Cardiac muscle cell (in vitro differentiated cells and primary cell): ENCODE results near the gene ATG9B. TPM values are rescaled to one million over a fixed set of nuclear protein-coding genes. Genes with fewer than 3 reads are reported as not detected.

Experiments used
- DNase-seq, 2 donors: peaks; one replicate each; pipeline versions ENCODE4 v3.0.0 to v3.0.0-alpha.2; 2010 to 2017; ENCODE audit warnings: low read depth in 1 of 2, low spot score in 1 of 2
- H3K27ac ChIP-seq: fragments of 200-600 bp; sonication (generic); 2 replicates; pipeline ENCODE4 v1.5.1; 2016
- H3K27me3 ChIP-seq: fragments of 200-600 bp; sonication (generic); 2 replicates; pipeline ENCODE4 v1.6.0; 2016; ENCODE audit warnings: control low read depth
- H3K36me3 ChIP-seq: fragments of 200-600 bp; sonication (generic); 2 replicates; pipeline ENCODE4 v1.5.1; 2016; ENCODE audit warnings: control low read depth
- H3K4me1 ChIP-seq: fragments of 200-600 bp; sonication (generic); 2 replicates; pipeline ENCODE4 v1.8.1; 2017; ENCODE audit warnings: low read depth, mild to moderate bottlenecking, mixed run types
- H3K4me3 ChIP-seq: fragments of 200-600 bp; sonication (generic); 2 replicates; pipeline ENCODE4 v1.5.1; 2016; ENCODE audit warnings: mild to moderate bottlenecking
- H3K9me3 ChIP-seq: fragments of 200-600 bp; sonication (generic); 2 replicates; pipeline ENCODE4 v1.5.1; 2017; ENCODE audit warnings: low read depth, mild to moderate bottlenecking, control low read depth
- polyA plus RNA-seq: library from polyadenylated mRNA; unstranded; fragments of >200 nt; fragmentation: Nextera tagmentation; extraction: Ambion mirVana; gene quantifications from 2 replicates; pipeline ENCODE4 v1.2.1, GENCODE V29; 2016
- total RNA-seq: library from RNA; depleted of rRNA; stranded (reverse); fragments of >200 nt; gene quantifications from 2 replicates; pipeline ENCODE4 v1.2.3, GENCODE V29; 2016
- TF ChIP-seq, protein P1 (sequence below): IDR thresholded peaks from 2 replicates; pipeline ENCODE4 v1.5.1; 2012; ENCODE audit warnings: low read depth, mild to moderate bottlenecking, low read length

ATG9B gene
- total and polyA plus RNA-seq, 2 experiments from 2014 or later, result 8.4 to 13.0 TPM

DNA sequence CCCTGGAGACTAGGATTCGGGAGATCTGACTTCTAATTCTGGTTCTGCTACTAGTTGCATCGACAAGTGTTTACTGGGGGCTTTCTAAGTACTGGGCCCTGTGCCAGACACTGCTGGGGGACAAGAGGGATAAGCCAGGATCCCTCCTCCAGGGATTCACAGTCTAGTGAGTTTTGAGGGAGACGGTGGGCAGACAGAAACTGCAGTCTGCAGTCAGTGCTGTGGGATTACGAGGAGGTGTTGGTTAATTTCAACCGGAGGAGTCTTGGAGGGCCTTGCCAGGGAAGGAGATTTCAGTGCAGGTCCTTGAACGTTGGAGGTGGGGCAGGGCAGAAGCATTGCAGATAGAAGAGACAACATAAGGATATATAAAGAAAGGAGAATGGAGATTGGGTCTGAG lies 42.6 kb downstream of the ATG9B start:
- no peak for DNase-seq
- Histone ChIP-seq H3K4me1 (peaks cover 23% of the 10 kb centered on the region), H3K9me3 (no peaks in the 10 kb centered on the region), H3K27me3 (no peaks in the 10 kb centered on the region), H3K27ac (no peak overlapping the region), H3K4me3 (no peak overlapping the region), H3K36me3 (no peaks in the 10 kb centered on the region)
- TF ChIP-seq, protein P1, sequence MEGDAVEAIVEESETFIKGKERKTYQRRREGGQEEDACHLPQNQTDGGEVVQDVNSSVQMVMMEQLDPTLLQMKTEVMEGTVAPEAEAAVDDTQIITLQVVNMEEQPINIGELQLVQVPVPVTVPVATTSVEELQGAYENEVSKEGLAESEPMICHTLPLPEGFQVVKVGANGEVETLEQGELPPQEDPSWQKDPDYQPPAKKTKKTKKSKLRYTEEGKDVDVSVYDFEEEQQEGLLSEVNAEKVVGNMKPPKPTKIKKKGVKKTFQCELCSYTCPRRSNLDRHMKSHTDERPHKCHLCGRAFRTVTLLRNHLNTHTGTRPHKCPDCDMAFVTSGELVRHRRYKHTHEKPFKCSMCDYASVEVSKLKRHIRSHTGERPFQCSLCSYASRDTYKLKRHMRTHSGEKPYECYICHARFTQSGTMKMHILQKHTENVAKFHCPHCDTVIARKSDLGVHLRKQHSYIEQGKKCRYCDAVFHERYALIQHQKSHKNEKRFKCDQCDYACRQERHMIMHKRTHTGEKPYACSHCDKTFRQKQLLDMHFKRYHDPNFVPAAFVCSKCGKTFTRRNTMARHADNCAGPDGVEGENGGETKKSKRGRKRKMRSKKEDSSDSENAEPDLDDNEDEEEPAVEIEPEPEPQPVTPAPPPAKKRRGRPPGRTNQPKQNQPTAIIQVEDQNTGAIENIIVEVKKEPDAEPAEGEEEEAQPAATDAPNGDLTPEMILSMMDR, result no peak

DNA sequence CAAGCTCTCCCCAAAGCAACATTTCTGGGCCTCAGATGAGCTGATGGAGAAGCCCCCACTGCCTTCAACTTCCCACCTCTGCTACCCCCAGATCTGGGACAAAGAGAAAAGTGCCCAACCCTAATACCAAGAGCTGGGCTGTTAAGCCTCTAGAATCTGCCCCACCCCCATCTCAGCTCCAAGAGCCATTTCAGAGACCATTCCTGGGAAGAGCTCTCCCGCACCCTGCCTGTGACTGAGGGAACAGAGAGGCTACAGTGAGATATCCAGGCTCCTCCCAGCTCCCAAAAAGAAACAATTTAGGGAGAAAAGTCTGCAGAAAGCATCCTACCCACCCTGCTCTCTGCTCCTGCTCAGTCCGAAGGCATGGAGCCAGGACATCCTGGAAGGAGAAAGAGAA lies 43.6 kb downstream of the ATG9B start:
- Histone ChIP-seq H3K4me3 (no peak overlapping the region), H3K36me3 (no peaks in the 10 kb centered on the region), H3K4me1 (peaks cover 32% of the 10 kb centered on the region), H3K27me3 (no peaks in the 10 kb centered on the region), H3K27ac (peak overlapping the region; percentile 96), H3K9me3 (no peaks in the 10 kb centered on the region)
- DNase-seq, result peak in 1 of 2 donors; percentile 71
- TF ChIP-seq, protein P1, result no peak

DNA sequence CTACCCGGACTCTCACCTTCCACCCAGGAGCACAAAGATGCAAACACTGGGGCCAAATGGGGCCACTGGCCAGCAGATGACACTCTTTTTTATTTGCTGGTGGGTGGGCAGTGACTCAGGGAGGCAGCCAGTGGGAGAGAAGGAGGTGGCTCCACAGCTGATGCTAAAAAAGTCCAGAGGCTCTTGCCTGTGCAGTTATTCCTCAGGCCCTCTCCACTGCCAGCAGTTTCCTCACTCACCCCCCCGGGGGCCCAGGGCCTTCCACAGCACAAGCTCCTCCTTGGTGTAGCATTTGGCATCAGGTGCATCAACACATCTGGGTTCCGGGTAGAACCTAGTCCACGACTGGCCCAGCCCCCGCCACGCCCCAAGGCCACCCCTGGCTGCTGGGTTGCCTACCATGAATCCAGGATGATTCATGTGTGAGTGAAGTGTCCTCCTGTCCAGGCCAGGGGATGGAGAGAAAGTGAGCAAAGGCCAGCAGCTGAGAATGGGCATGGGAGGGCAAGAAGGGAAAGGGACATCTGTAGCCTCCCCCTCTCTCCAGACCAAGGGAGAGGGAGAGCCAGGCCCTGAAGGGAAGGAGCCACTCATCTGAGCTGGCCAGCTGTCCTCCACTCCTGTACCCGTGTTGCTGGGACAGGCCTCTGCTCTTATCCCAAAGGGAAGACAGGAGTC lies 44.4 kb downstream of the ATG9B start:
- Histone ChIP-seq H3K36me3 (no peaks in the 10 kb centered on the region), H3K4me1 (peaks cover 38% of the 10 kb centered on the region), H3K27me3 (no peaks in the 10 kb centered on the region), H3K9me3 (no peaks in the 10 kb centered on the region), H3K4me3 (no peak overlapping the region), H3K27ac (peak overlapping the region; percentile 96)
- TF ChIP-seq, protein P1, result no peak
- DNase-seq, result no peak

DNA sequence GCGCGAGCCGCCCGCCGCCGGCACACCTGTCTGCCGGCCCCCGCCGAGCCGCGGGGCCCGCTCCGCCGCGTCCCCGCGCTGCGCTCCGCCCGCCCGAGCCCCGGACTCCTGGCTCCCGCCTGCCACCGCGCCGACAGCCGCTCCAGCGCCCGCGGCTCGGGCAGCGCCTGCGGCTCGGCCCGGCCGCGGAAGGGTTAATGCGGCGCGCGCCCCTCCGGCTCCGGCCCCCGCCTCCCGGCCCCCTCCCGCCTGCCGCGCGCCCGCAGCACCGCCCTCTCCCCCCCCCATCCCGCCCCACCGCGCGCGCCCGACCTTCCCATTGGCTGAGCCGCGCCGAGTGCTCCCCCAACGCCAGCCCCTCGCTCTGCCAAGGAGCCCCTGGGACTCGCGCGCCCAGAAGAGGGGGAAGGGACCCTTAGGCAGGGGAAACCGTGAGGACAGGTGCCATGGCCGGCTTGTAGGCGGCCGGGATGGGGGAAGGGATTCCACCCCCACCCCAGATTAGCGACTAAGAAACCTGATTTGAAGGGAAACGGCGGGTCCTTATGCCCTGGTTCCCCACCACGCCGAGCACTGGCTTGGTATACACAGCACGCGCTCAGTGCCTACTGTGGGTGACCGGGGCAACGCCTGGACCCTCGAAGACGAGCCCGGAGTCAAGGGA lies 46.0 kb downstream of the ATG9B start, which contains the start of gene KCNH2:
TSS of gene KCNH2 (minus strand) at position 196 of the 664 bp plus-strand sequence. CDS start 408 bp downstream, outside the sequence.
- no peaks in the 10 kb centered on the region for H3K27me3 ChIP-seq
- no peaks in the 10 kb centered on the region for H3K9me3 ChIP-seq
- peaks cover 2% of the 10 kb centered on the region for H3K36me3 ChIP-seq
- TF ChIP-seq, protein P1, result no peak
- H3K4me1 ChIP-seq, result peaks cover 43% of the 10 kb centered on the region
- peak within 1 kb of the TSS; percentile 82 for H3K4me3 ChIP-seq
- H3K27ac ChIP-seq, result peak within 1 kb of the TSS; percentile 96
- DNase-seq, result peak in 1 of 2 donors; percentile 92

DNA sequence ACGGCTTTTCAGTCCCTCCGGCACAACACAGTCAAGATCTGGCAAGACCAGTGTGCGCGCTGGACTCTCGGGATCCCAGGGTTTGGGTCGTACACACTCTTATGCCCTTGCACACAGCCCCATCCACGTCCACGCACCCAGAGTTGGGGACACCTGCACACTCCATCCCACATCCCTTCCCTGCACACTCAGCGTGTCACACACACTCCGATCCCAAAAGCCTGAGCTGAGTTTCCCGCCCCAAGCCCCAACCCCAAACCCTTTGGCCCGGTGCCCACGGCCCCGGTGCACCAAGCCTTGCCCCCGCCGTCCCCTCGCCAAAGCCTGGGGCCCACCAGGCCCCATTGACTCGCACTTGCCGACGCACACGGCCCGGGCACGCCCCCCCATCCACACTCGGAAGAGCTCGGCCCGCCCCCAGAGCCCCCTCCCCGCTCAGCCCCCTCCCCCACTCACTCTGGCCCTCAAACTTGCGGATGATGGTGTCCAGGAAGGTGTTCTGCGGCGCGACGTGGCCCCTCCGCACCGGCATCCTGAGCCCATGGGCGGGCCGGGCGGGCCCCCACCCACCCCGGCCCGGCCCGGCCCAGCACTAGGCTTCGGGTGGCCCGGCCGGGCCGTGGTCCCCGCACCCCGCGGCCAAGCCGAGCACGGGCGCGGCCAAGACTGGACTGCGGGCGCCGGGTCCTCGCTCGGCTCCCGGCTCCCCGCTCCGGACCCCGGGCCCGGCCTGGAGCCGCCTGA lies 46.7 kb downstream of the ATG9B start:
- Histone ChIP-seq H3K9me3 (no peaks in the 10 kb centered on the region), H3K36me3 (peaks cover 3% of the 10 kb centered on the region), H3K27me3 (no peaks in the 10 kb centered on the region)

More for the DNA sequence above, 46.7 kb downstream of the ATG9B start:
- TF ChIP-seq, protein P1, result no peak
- Histone ChIP-seq H3K4me1 (peaks cover 43% of the 10 kb centered on the region), H3K4me3 (peak overlapping the region; percentile 82), H3K27ac (peak overlapping the region; percentile 95)
- DNase-seq, result peak in 1 of 2 donors; percentile 77
